ENCODE data around the gene GMPR2.

Gene GMPR2

DNA sequence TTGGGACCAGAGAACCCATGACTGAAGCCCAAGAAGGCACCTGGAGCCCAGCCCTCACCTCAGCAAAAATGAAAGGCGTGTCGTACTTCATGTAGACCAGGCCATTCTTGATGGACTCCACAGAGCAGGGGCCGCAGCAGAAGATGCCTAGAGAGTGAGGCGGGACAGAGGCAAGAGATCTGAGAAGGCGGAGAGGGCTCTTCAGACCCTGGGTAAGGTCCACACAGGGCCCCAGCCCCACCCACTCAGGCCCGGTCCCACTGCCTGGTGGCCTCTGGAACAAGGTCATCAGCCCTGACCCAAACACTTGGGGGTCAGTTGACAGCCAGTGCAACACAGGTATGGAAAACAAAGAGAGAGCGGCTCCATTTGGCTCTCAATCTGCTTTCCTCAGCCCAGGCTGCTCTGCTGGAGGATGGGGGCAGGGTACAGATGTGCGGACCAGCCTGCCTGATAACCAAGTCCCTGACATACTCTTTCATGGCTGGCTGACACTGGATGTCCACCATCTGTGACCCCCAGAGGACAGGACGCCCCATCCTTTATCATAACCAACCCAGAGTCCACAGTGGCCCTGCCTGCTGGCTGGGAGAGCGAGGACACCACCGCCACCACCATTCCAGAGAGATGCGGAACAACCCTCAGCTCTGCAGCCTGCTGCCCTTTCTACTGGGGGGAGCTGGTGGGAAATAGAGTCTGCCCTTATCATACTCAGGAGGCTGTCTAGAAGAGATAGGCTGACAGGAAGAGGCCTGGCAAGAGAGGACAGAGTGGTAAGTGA, 23.4 kb downstream of the GMPR2 start:
- TF ChIP-seq, protein P1, sequence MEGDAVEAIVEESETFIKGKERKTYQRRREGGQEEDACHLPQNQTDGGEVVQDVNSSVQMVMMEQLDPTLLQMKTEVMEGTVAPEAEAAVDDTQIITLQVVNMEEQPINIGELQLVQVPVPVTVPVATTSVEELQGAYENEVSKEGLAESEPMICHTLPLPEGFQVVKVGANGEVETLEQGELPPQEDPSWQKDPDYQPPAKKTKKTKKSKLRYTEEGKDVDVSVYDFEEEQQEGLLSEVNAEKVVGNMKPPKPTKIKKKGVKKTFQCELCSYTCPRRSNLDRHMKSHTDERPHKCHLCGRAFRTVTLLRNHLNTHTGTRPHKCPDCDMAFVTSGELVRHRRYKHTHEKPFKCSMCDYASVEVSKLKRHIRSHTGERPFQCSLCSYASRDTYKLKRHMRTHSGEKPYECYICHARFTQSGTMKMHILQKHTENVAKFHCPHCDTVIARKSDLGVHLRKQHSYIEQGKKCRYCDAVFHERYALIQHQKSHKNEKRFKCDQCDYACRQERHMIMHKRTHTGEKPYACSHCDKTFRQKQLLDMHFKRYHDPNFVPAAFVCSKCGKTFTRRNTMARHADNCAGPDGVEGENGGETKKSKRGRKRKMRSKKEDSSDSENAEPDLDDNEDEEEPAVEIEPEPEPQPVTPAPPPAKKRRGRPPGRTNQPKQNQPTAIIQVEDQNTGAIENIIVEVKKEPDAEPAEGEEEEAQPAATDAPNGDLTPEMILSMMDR (IDR thresholded peaks at IDR 0.05) = no peak

DNA sequence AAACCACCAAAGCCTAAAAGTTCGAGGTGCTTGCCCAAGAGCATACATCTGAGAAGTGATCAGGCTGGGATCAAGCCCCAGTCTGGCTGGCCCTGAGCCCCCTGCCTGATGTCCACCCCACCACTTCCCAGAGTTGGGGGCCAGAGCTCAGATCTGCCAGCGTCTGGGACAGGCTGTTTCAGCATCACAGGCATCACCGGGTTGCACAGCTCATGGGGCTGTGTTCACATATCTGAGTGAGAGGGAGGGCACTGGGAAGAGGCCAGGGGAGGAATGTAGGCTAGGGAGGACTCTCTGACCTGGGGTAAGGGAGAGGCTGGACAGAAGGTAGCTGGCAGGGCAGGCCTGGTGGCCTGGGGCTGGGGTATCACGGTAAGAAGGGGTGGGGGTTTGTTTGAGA, 24.2 kb downstream of the GMPR2 start:
- no peak overlapping the region for H3K27ac ChIP-seq
- no peak overlapping the region for H2AFZ ChIP-seq
- no peaks in the 10 kb centered on the region for H3K79me2 ChIP-seq
- H3K9ac ChIP-seq = no peak overlapping the region
- H3K36me3 ChIP-seq (ENCODE audit: control insufficient read depth, insufficient read depth, low read length) = no peaks in the 10 kb centered on the region
- H3K4me2 ChIP-seq (ENCODE audit: low read length) = no peak overlapping the region
- no peak overlapping the region for H3K4me3 ChIP-seq (ENCODE audit: low read depth, low read length)
- H3K4me1 ChIP-seq = no peaks in the 10 kb centered on the region
- TF ChIP-seq, protein P1 (IDR thresholded peaks at IDR 0.05) = no peak
- H3K9me3 ChIP-seq (ENCODE audit: control insufficient read depth, low read length) = no peaks in the 10 kb centered on the region
- no peaks in the 10 kb centered on the region for H3K27me3 ChIP-seq (ENCODE audit: control insufficient read depth, insufficient read depth, low read length)

More for the DNA sequence above, 23.4 kb downstream of the GMPR2 start:
- Histone ChIP-seq H3K9ac (no peak overlapping the region), H3K27ac (no peak overlapping the region), H3K9me3 (ENCODE audit: control insufficient read depth, low read length) (no peaks in the 10 kb centered on the region), H2AFZ (no peak overlapping the region), H3K4me1 (no peaks in the 10 kb centered on the region), H3K4me2 (ENCODE audit: low read length) (no peak overlapping the region), H3K36me3 (ENCODE audit: control insufficient read depth, insufficient read depth, low read length) (no peaks in the 10 kb centered on the region), H3K4me3 (ENCODE audit: low read depth, low read length) (no peak overlapping the region), H3K27me3 (ENCODE audit: control insufficient read depth, insufficient read depth, low read length) (no peaks in the 10 kb centered on the region), H3K79me2 (no peaks in the 10 kb centered on the region)

DNA sequence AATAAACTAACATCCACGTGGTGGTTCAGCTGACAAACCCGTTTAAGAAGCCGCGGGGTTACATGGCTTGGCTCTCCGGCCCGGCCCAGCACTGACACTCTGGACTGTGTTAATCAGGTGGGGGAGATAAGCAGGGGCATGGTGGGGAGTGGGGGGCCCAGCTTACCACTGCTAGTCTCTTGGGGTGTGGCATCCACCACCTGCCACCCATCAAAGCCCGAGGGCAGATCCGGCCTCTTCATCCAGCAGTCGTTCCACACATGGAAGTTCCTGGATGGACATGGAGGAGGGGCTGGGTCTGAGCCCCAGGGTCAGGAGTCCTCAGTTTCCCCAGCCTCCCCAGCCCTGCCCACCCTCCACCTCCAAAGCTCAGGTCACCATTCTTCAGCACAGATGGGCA, 25.4 kb downstream of the GMPR2 start:
- Histone ChIP-seq H3K79me2 (no peaks in the 10 kb centered on the region), H3K27me3 (ENCODE audit: control insufficient read depth, insufficient read depth, low read length) (no peaks in the 10 kb centered on the region), H2AFZ (no peak overlapping the region), H3K4me1 (no peaks in the 10 kb centered on the region), H3K4me2 (ENCODE audit: low read length) (no peak overlapping the region), H3K4me3 (ENCODE audit: low read depth, low read length) (no peak overlapping the region), H3K36me3 (ENCODE audit: control insufficient read depth, insufficient read depth, low read length) (no peaks in the 10 kb centered on the region), H3K9ac (no peak overlapping the region), H3K9me3 (ENCODE audit: control insufficient read depth, low read length) (no peaks in the 10 kb centered on the region), H3K27ac (no peak overlapping the region)
- TF ChIP-seq, protein P1 (IDR thresholded peaks at IDR 0.05) = no peak

DNA sequence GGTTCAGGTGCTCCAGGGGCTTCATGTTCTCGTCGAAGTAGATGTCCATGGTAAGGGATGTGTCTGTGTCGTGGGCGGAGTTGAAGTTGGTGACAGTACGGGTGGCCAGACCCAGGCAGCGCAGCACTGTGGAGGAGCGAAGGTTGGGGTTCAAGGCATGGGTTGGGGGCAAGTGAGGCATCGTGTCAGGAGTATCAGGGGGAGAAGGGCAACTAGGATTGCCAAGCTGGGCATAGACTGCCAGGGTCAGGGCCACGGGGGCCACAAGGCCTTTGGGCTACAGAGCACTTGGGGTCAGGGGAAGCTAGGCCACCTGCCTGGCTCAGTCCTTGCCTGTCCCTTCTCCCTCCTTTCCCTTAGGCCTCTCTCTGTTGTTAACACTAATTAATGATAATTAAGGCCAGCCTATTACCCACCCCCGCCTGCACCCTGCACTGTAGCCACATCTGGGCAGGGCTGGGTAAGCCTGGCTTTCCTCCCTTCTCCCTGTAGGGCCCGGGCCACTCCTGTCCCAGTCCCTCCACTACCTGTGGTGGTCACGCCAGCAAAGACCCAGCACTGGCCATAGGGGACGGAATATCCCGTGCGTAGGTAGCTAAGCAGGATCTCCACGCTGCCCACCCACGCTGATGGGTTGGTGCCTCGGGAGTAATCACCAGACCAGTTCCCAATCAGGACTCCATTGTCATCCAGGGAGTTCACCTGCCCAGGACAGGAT, 26.0 kb downstream of the GMPR2 start:
- no peaks in the 10 kb centered on the region for H3K4me1 ChIP-seq
- H3K9ac ChIP-seq = no peak overlapping the region
- TF ChIP-seq, protein P1 (IDR thresholded peaks at IDR 0.05) = no peak
- H3K27me3 ChIP-seq (ENCODE audit: control insufficient read depth, insufficient read depth, low read length) = no peaks in the 10 kb centered on the region
- H3K36me3 ChIP-seq (ENCODE audit: control insufficient read depth, insufficient read depth, low read length) = no peaks in the 10 kb centered on the region
- H3K9me3 ChIP-seq (ENCODE audit: control insufficient read depth, low read length) = no peaks in the 10 kb centered on the region
- H3K4me2 ChIP-seq (ENCODE audit: low read length) = no peak overlapping the region
- no peak overlapping the region for H2AFZ ChIP-seq
- H3K27ac ChIP-seq = no peak overlapping the region
- no peaks in the 10 kb centered on the region for H3K79me2 ChIP-seq
- no peak overlapping the region for H3K4me3 ChIP-seq (ENCODE audit: low read depth, low read length)

Data from parathyroid adenoma (tissue), 2 donors.